Neural progenitor cell (in vitro differentiated cells): ENCODE results near the gene ITIH6. TPM values are rescaled to one million over a fixed set of nuclear protein-coding genes. Genes with fewer than 3 reads are reported as not detected.
"Not testable (repeated sequence)": the region's sequence is repeated elsewhere in the genome, so short reads cannot be mapped to it uniquely, and the experiment has no call there.

Experiments
- DNase-seq: peaks from one replicate; pipeline ENCODE4 v3.0.0-alpha.2; 2016; ENCODE audit warnings: low spot score
- H2AFZ ChIP-seq: fragments of 200-600 bp; sonication (generic); replicated peaks from 2 replicates; pipeline ENCODE4 v1.6.1; 2016; ENCODE audit warnings: antibody characterized with exemption
- H3F3A ChIP-seq: fragments of 200-600 bp; sonication (generic); 2 replicates; pipeline ENCODE4 v1.6.1; 2016; ENCODE audit warnings: antibody characterized with exemption, low read depth
- H3K27ac ChIP-seq: fragments of 200-600 bp; sonication (generic); 2 replicates; pipeline ENCODE4 v1.5.1; 2016; ENCODE audit warnings: mild to moderate bottlenecking
- H3K27me3 ChIP-seq: fragments of 200-600 bp; sonication (generic); 2 replicates; pipeline ENCODE4 v1.6.1; 2016; ENCODE audit warnings: mild to moderate bottlenecking, moderate library complexity
- H3K36me3 ChIP-seq: fragments of 200-600 bp; sonication (generic); 2 replicates; pipeline ENCODE4 v1.5.1; 2016
- H3K4me1 ChIP-seq: fragments of 200-600 bp; sonication (generic); 2 replicates; pipeline ENCODE4 v1.6.1; 2016; ENCODE audit warnings: mixed run types
- H3K4me2 ChIP-seq: fragments of 200-600 bp; sonication (generic); 2 replicates; pipeline ENCODE4 v1.6.1; 2016
- H3K4me3 ChIP-seq: fragments of 200-600 bp; sonication (generic); 2 replicates; pipeline ENCODE4 v1.5.1; 2016
- H3K79me2 ChIP-seq: fragments of 200-600 bp; sonication (generic); 2 replicates; pipeline ENCODE4 v1.6.1; 2016; ENCODE audit warnings: low read depth
- H3K9ac ChIP-seq: fragments of 200-600 bp; sonication (generic); 2 replicates; pipeline ENCODE4 v1.6.1; 2016
- H3K9me3 ChIP-seq: fragments of 200-600 bp; sonication (generic); 2 replicates; pipeline ENCODE4 v1.5.1; 2016; ENCODE audit warnings: low read depth
- H4K20me1 ChIP-seq: fragments of 200-600 bp; sonication (generic); 2 replicates; pipeline ENCODE4 v1.6.1; 2016; ENCODE audit warnings: low read depth
- H3K27ac Mint-ChIP-seq: 3 replicates; pipeline ENCODE4 v1.8.0; 2021; ENCODE audit warnings: mixed read lengths
- H3K27me3 Mint-ChIP-seq: 2 replicates; pipeline ENCODE4 v1.8.0; 2022; ENCODE audit warnings: low read depth, mild to moderate bottlenecking, inconsistent platforms, moderate library complexity, mixed read lengths; ENCODE audit not compliant: insufficient read depth
- H3K36me3 Mint-ChIP-seq: 3 replicates; pipeline ENCODE4 v1.8.0; 2021; ENCODE audit warnings: mixed read lengths
- H3K4me1 Mint-ChIP-seq: 3 replicates; pipeline ENCODE4 v1.8.0; 2021; ENCODE audit warnings: mixed read lengths
- H3K4me3 Mint-ChIP-seq: 3 replicates; pipeline ENCODE4 v1.8.0; 2021; ENCODE audit warnings: mild to moderate bottlenecking, moderate library complexity, mixed read lengths
- H3K9me3 Mint-ChIP-seq: 3 replicates; pipeline ENCODE4 v1.8.0; 2020; ENCODE audit warnings: mixed read lengths
- EZH2 ChIP-seq: fragments of 200-600 bp; sonication (generic); IDR thresholded peaks from 2 replicates; pipeline ENCODE4 v1.6.1; 2017; ENCODE audit warnings: antibody characterized with exemption, mild to moderate bottlenecking, moderate library complexity
- EZH2phosphoT487 ChIP-seq: fragments of 200-600 bp; sonication (generic); IDR thresholded peaks from 2 replicates; pipeline ENCODE4 v1.6.1; 2017; ENCODE audit warnings: antibody characterized with exemption
- total RNA-seq: library from RNA; depleted of rRNA; stranded (reverse); fragments of >200 nt; gene quantifications from 2 replicates; pipeline ENCODE4 v1.2.3, GENCODE V29; 2015; ENCODE audit warnings: low replicate concordance
- TF ChIP-seq, protein P1 (sequence below): fragments of 200-600 bp; sonication (generic); IDR thresholded peaks from 2 replicates; pipeline ENCODE4 v1.5.1; 2017; ENCODE audit warnings: antibody characterized with exemption, mild to moderate bottlenecking

The ITIH6 gene
- total RNA-seq, 1 donor from 2014 or later, result not detected

- peaks cover 14% of the 10 kb centered on the region for H3K4me1 ChIP-seq
- H3K4me2 ChIP-seq, result no peak overlapping the region
- no peak overlapping the region for H3K4me3 ChIP-seq
- no peak overlapping the region for H3K9ac ChIP-seq
- no peaks in the 10 kb centered on the region for H3K9me3 ChIP-seq
- no peak overlapping the region for H3K27ac Mint-ChIP-seq
- no peaks in the 10 kb centered on the region for H3K79me2 ChIP-seq
- H3F3A ChIP-seq, result peaks cover 11% of the 10 kb centered on the region
- no peak overlapping the region for H3K4me3 Mint-ChIP-seq
- H3K36me3 ChIP-seq, result no peaks in the 10 kb centered on the region
- no peaks in the 10 kb centered on the region for H3K36me3 Mint-ChIP-seq
- H3K27ac ChIP-seq, result no peak overlapping the region
- peaks cover 23% of the 10 kb centered on the region for H3K4me1 Mint-ChIP-seq
- H4K20me1 ChIP-seq, result no peaks in the 10 kb centered on the region
- TF ChIP-seq EZH2, result no peak
- TF ChIP-seq EZH2phosphoT487, result no peak
- TF ChIP-seq, protein P1, sequence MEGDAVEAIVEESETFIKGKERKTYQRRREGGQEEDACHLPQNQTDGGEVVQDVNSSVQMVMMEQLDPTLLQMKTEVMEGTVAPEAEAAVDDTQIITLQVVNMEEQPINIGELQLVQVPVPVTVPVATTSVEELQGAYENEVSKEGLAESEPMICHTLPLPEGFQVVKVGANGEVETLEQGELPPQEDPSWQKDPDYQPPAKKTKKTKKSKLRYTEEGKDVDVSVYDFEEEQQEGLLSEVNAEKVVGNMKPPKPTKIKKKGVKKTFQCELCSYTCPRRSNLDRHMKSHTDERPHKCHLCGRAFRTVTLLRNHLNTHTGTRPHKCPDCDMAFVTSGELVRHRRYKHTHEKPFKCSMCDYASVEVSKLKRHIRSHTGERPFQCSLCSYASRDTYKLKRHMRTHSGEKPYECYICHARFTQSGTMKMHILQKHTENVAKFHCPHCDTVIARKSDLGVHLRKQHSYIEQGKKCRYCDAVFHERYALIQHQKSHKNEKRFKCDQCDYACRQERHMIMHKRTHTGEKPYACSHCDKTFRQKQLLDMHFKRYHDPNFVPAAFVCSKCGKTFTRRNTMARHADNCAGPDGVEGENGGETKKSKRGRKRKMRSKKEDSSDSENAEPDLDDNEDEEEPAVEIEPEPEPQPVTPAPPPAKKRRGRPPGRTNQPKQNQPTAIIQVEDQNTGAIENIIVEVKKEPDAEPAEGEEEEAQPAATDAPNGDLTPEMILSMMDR, result no peak
- no peak overlapping the region for H2AFZ ChIP-seq
- no peaks in the 10 kb centered on the region for H3K27me3 Mint-ChIP-seq
- peaks cover 8% of the 10 kb centered on the region for H3K9me3 Mint-ChIP-seq
- H3K27me3 ChIP-seq, result no peaks in the 10 kb centered on the region
- DNase-seq, result no peak
Measured at GRCh38 chrX:54776987-54777672, 20.9 kb downstream of the ITIH6 start.

DNA sequence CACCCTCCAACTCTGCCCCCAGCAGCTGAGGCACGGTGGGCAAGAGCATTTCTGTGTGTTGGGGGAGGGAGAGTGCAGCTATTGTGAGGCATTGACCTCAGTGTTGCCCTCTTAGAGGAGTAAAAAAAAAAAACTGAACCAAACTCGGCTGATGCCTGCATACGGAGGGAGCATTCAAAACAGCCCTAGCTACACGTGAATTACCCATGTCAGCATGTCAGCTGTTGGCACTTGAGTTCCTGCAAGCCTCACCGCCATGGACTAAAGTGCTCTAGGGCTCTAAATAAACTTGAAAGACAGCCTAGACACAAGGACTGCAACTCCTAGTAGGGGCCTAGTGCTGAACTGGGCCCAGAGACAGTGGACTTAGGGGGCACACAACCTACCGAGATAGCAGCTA is 22.0 kb downstream of the ITIH6 start:
- no peaks in the 10 kb centered on the region for H4K20me1 ChIP-seq
- no peak overlapping the region for H3K9ac ChIP-seq
- H3K9me3 ChIP-seq, result peaks cover 6% of the 10 kb centered on the region
- H3K4me3 Mint-ChIP-seq, result no peak overlapping the region
- H2AFZ ChIP-seq, result no peak overlapping the region
- peaks cover 8% of the 10 kb centered on the region for H3K9me3 Mint-ChIP-seq
- H3K4me1 Mint-ChIP-seq, result peaks cover 23% of the 10 kb centered on the region
- no peak for DNase-seq
- H3K4me2 ChIP-seq, result no peak overlapping the region
- no peaks in the 10 kb centered on the region for H3K27me3 Mint-ChIP-seq
- H3K36me3 Mint-ChIP-seq, result no peaks in the 10 kb centered on the region
- no peak for TF ChIP-seq EZH2
- TF ChIP-seq EZH2phosphoT487, result no peak
- TF ChIP-seq, protein P1, result no peak
- H3K27ac Mint-ChIP-seq, result peak overlapping the region; percentile 23
- no peaks in the 10 kb centered on the region for H3K36me3 ChIP-seq
- peaks cover 11% of the 10 kb centered on the region for H3F3A ChIP-seq
- no peaks in the 10 kb centered on the region for H3K79me2 ChIP-seq
- H3K27me3 ChIP-seq, result no peaks in the 10 kb centered on the region
- peaks cover 14% of the 10 kb centered on the region for H3K4me1 ChIP-seq
- H3K4me3 ChIP-seq, result no peak overlapping the region
- no peak overlapping the region for H3K27ac ChIP-seq

- Mint-ChIP-seq H3K9me3 (peaks cover 17% of the 10 kb centered on the region), H3K4me1 (peaks cover 26% of the 10 kb centered on the region), H3K27ac (peak overlapping the region; percentile 100), H3K4me3 (peak overlapping the region; percentile 63)
- H3K4me1 ChIP-seq, result peaks cover 14% of the 10 kb centered on the region
- not testable (repeated sequence) for H2AFZ ChIP-seq, H3K36me3 ChIP-seq, H3K36me3 Mint-ChIP-seq, H3K27me3 ChIP-seq, H3K4me3 ChIP-seq, H4K20me1 ChIP-seq, H3K27me3 Mint-ChIP-seq, H3K79me2 ChIP-seq, H3K9ac ChIP-seq
- peak; percentile 62 for DNase-seq
- H3K4me2 ChIP-seq, result peak overlapping the region; percentile 60
- H3F3A ChIP-seq, result peaks cover 11% of the 10 kb centered on the region
- peaks cover 13% of the 10 kb centered on the region for H3K9me3 ChIP-seq
- H3K27ac ChIP-seq, result peak overlapping the region; percentile 94
Measured at GRCh38 chrX:54774391-54775094, 23.5 kb downstream of the ITIH6 start.
